ENCODE results near the gene METTL4.

DNA sequence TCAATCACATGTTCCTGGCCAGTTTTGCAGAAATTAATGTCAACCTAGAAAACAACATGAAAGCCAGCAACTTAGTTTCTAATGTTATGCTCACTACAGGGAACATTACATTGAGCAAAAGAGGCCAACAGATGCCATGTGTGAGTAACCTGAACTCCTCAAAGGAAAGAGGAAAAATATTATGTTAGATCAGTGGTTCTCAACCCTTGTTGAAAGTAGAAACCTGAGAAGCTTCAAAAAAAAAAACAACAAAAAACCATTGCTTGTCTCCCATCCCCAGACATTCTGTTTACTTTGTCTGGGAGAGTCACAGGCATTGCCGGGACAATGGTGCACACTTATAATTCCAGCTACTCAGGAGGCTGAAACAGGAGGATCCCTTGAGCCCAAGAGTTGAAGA, 57.7 kb downstream of the METTL4 start:
- TF ChIP-seq, protein P1, sequence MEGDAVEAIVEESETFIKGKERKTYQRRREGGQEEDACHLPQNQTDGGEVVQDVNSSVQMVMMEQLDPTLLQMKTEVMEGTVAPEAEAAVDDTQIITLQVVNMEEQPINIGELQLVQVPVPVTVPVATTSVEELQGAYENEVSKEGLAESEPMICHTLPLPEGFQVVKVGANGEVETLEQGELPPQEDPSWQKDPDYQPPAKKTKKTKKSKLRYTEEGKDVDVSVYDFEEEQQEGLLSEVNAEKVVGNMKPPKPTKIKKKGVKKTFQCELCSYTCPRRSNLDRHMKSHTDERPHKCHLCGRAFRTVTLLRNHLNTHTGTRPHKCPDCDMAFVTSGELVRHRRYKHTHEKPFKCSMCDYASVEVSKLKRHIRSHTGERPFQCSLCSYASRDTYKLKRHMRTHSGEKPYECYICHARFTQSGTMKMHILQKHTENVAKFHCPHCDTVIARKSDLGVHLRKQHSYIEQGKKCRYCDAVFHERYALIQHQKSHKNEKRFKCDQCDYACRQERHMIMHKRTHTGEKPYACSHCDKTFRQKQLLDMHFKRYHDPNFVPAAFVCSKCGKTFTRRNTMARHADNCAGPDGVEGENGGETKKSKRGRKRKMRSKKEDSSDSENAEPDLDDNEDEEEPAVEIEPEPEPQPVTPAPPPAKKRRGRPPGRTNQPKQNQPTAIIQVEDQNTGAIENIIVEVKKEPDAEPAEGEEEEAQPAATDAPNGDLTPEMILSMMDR (IDR thresholded peaks at IDR 0.05; ENCODE audit: low read length): no peak
- TF ChIP-seq EZH2phosphoT487 (IDR thresholded peaks at IDR 0.05; ENCODE audit: low read length) (no peak), EZH2 (optimal IDR thresholded peaks at IDR 0.05; ENCODE audit: low read depth, low read length) (no peak)
